ENCODE measurements around the gene SSTR5.

The SSTR5 gene

DNA sequence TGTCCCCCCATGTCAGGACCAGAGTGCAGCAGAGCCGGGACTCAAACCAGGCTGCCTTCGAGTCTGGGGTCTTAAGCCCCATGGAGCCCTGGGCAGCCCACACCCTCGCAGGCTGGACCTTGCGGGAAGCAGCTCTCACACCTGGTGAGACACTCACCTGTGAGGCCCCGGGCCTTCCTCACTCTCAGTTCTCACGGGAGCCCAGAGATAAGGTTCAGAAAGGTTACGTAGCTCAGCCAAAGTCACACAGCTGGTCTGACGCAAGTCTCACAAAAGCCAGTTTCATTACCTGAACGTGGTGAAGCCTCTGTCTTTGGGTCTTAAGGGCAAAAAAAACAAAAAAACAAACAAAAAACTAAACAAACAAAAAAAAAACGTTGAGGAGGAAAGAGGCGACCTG, 32.8 kb upstream of the SSTR5 start:
- no peak for DNase-seq (ENCODE audit: low spot score)

- no peak for DNase-seq (ENCODE audit: low spot score)
These were observed 32.2 kb upstream of the SSTR5 start for GRCh38 chr16:1040346-1040745.

DNA sequence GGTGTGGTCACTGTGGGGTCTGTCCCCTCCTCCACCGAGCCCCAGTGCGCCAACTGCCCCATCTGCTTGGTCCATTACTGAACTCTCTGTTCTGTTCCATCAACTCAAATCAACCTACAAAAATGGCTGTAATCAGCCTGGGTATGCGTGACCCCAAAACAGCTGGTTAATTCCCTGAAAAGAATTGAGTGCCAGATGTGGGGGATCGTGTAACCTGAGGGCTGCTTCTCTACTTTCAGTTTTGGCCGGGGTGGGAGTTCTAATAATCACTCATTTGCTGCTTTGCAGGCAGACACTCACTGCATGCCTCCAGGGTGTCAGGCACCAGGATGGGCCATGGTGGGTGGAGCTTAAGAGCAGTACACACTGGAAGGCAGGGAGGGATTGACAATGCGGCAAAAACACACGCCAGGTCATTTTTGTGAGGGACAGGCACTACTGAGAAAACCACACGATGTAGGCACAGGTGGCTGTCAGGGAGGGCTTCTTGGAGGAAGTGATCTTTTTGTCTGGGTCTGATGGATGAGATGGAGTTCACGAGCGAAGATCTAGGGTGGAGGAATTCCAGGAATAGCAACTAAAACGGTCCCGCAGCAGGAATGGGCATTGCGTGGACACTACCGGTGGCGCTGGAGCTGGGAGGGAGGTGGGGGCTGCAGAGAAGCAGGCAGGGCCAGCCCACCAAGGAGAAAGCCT, 30.4 kb upstream of the SSTR5 start:
- no peak for DNase-seq (ENCODE audit: low spot score)

GRCh38 chr16:1042866-1043265, 29.7 kb upstream of the SSTR5 start:
- DNase-seq (ENCODE audit: low spot score), result no peak

GRCh38 chr16:1043881-1044451, 28.6 kb upstream of the SSTR5 start:
- no peak for DNase-seq (ENCODE audit: low spot score)

GRCh38 chr16:1044460-1045309, 27.9 kb upstream of the SSTR5 start:
- DNase-seq (ENCODE audit: low spot score), result no peak

DNA sequence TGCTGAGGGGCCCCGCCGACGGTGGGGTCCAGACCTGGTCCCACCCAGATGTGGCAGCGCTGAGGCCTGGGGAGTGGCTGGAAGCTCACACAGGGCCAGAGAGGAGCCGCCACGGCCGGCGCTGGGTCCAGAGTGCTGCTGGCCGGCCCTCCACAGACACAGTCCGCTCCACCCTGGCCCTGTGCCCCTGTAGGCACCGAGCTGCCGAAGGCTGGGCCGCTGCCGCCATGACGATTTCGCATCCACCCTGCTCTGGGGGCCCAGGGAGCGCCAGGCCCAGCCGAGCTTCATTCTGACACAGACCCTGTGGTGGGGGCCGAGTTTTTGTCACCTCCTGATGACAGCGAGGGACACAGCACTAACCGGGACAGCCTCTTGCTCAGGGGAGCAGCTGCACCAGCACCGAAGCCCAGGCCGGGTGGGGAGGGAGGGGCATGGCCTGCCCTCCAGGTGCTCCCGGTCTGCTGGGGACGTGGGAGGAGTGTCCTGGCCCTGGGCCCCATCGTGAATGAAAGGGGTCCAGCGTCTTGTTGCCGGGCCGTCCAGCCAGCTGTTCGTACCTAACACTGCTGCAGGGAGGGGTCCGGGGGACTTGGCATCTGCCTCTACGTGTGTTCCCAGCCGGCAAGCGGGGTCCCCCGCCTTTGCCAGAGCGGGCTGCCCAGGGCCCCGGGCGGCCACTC, 27.1 kb upstream of the SSTR5 start:
- no peak for DNase-seq (ENCODE audit: low spot score)

DNA sequence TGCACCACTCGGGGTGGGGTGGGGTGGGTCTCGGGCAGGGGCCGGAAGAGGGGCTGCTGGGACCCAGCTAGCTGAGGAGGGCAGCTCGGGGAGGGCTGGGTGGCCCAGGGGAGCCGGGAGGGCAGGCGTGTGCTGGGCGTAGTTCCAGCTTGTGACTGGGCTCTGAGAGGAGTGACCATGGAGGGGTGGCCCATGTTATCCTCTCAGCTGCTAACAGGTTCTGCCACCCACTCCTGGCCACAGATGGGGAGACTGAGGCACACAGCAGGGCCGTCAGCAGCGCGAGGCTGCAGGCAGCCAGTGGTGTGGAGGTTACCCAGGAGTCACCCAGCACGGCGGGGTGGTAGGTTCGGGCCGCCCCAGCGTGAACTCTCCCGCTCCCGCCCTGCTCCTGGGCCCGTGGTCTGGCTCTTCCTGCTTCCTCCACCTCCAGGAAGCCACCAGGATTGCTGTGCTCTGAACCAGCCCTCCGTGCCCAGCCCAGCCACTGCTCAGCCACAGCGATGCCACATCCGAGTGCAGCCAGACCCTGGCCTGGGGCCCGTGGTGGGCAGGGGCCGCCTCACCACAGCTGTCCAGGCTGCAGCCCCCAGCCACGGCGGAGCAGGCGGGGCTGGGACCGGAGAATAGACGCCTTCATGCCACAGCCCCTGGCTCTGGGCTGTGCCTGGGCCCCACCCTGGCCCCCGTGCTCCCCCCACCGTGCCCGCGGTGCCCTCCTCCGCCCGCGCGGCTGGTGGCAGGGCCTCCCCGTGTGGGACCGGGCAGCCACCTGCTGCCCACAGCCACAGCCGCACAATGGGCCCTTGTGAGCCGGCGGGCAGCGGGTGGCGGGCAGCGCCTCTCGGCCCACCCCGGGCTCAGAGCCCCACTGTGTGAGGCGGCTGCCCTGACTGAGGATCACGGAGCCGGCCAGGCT, 26.3 kb upstream of the SSTR5 start:
- no peak for DNase-seq (ENCODE audit: low spot score)

GRCh38 chr16:1047123-1047522, 25.4 kb upstream of the SSTR5 start:
- DNase-seq (ENCODE audit: low spot score), result no peak

DNA sequence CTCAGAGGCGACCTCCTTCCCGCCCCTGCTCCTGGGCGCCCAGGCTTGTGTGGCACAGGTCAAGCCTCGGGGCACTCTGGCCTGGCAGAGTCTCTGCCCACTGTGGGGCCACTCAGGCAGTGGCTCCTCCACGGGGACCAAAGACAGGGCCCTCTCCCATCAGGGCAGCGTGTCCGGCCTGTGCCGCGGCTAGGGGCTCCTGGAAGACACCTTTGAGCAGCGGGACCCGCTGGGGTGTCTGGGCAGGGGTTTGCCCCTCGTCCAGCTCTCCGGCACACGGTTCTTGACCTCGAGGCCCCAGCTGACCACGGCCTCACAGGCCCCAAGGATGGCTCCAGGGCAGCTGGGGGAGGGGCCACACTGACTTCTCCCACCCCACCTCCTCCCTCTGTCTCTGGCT, 24.7 kb upstream of the SSTR5 start:
- DNase-seq (ENCODE audit: low spot score), result no peak

GRCh38 chr16:1048442-1049112, 24.0 kb upstream of the SSTR5 start:
- no peak for DNase-seq (ENCODE audit: low spot score)

- no peak for DNase-seq (ENCODE audit: low spot score)
These were observed 23.2 kb upstream of the SSTR5 start for GRCh38 chr16:1049113-1049975.

DNA sequence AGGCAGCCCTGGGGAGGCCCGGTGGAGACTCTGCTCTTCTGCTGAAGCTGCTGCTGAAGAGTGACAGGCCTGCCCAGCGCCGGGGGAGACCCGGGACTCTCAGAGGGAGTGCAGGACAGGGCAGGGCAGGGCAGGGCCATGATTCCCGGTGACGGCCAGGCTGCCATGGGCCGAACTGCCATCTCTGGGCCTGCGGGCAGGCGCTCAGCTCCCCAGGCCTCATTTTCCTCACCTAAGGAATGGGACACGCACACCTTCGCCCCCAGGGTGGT, 22.6 kb upstream of the SSTR5 start:
- no peak for DNase-seq (ENCODE audit: low spot score)

- no peak for DNase-seq (ENCODE audit: low spot score)
These were observed 22.0 kb upstream of the SSTR5 start for GRCh38 chr16:1050516-1050915.

DNA sequence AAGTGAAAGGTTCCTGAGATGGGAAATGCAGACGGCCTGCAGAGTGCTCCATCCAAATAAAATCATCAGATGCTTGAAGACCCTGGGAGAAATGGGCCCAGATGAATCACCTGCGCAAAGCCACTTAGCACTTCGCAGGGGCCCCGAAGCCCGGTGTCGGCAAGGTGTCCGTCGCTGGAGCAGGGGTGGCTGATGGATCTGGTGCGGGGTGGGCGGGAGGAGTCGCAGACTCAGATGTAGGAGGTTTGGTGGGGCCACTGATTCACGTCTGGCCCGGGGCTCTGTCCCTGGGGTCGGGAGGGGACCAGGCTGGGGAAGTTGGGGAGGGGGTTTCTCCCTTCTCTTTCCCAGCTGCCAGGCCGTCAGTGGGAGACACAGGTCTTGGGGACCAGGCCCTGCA, 21.6 kb upstream of the SSTR5 start:
- DNase-seq (ENCODE audit: low spot score), result no peak

DNA sequence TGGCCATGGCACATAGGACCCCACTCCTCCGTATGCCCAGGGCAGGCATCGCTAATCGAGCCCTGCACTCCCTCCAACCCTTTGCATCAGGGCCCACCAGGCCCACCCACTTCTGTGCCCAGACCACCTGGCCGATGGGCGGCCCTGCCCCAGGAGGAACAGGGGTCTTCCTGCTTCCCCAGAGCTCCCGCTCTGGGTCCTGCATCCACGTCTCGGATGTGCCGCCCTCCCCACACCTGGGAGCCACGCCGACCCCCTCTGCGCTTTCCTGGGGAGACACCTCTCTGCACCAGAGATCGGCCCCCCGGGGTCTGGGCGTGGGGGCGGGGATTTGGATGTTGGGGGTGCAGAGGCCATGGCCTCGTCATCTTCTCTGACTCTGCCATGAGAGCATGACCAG, 21.1 kb upstream of the SSTR5 start:
- no peak for DNase-seq (ENCODE audit: low spot score)

- DNase-seq (ENCODE audit: low spot score), result no peak
These were observed 19.8 kb upstream of the SSTR5 start for GRCh38 chr16:1052721-1053120.

GRCh38 chr16:1053121-1053521, 19.4 kb upstream of the SSTR5 start:
- no peak for DNase-seq (ENCODE audit: low spot score)

GRCh38 chr16:1053700-1054368, 18.7 kb upstream of the SSTR5 start:
- DNase-seq (ENCODE audit: low spot score), result no peak

Measured in CD4-positive, alpha-beta T cell treated with Interleukin-15 for 4 hours (primary cell).